Gastrocnemius medialis (tissue), 4 donors: ENCODE results near the gene RGL3. TPM values are rescaled to one million over a fixed set of nuclear protein-coding genes. Genes with fewer than 3 reads are reported as not detected.

Experiments
- ATAC-seq, 2 donors: fragments of 150-250 bp; one replicate each; pipeline ENCODE4 v1.9.1; 2016
- DNase-seq, 2 donors: peaks; one replicate each; pipeline ENCODE4 v3.0.0-alpha.2; 2019
- H3K27ac ChIP-seq, 4 donors: fragments of 200-600 bp; sonication (generic); 1 replicate in 1 of 4; 2 replicates in 3 of 4; pipeline ENCODE4 v1.5.1; 2016 to 2018; ENCODE audit warnings: mild to moderate bottlenecking in 2 of 4, moderate library complexity in 1 of 4
- H3K27me3 ChIP-seq, 3 donors: fragments of 200-600 bp; sonication (generic) in 2 of 3; 1 replicate in 1 of 3; 2 replicates in 2 of 3; pipeline versions ENCODE4 v1.5.1 to v1.6.0; 2016 to 2019; ENCODE audit warnings: mild to moderate bottlenecking in 1 of 3, moderate library complexity in 1 of 3
- H3K36me3 ChIP-seq, 2 donors: fragments of 200-600 bp; sonication (generic) in 1 of 2; one replicate each; pipeline ENCODE4 v1.5.1; 2017 to 2018
- H3K4me1 ChIP-seq, 2 donors: fragments of 200-600 bp; sonication (generic) in 1 of 2; one replicate each; pipeline ENCODE4 v1.5.1; 2016 to 2017; ENCODE audit warnings: mild to moderate bottlenecking in 2 of 2
- H3K4me3 ChIP-seq, 4 donors: fragments of 200-600 bp; sonication (generic) in 3 of 4; 1 replicate in 1 of 4; 2 replicates in 3 of 4; pipeline ENCODE4 v1.5.1; 2016 to 2019; ENCODE audit warnings: mild to moderate bottlenecking in 2 of 4
- H3K9me3 ChIP-seq, 3 donors: fragments of 200-600 bp; sonication (generic) in 2 of 3; 1 replicate in 1 of 3; 2 replicates in 2 of 3; pipeline ENCODE4 v1.5.1; 2016 to 2019
- POLR2A ChIP-seq, 2 donors: fragments of 450-650 bp; IDR thresholded peaks; one replicate each; pipeline ENCODE4 v1.6.1; 2017; ENCODE audit warnings: antibody characterized with exemption in 2 of 2, mild to moderate bottlenecking in 2 of 2, moderate library complexity in 2 of 2
- in situ Hi-C, 4 donors: fragments of 200-750 bp; cut with MboI; loops; one replicate each; pipeline versions ENCODE4 v1.15.0 to v1.8.0; 2017; ENCODE audit warnings: low sequenced_read_pairs in 4 of 4
- intact Hi-C: fragments of 100-400 bp; cut with DNase I; formaldehyde crosslinking; loops from one replicate; pipeline ENCODE4 v1.15.1; 2023; ENCODE audit warnings: low total_unique reads
- total RNA-seq, 4 donors: library from RNA; depleted of rRNA; stranded (reverse); fragments of >200 nt; gene quantifications; one replicate each; pipeline versions ENCODE4 v1.1.0 to v1.2.3, GENCODE V29; 2016
- TF ChIP-seq, protein P1 (sequence below), 5 experiments: fragments of 450-650 bp in 3 of 5; fragments of 200-600 bp in 2 of 5; sonication (generic) in 2 of 5; IDR thresholded peaks in 4 of 5; conservative IDR thresholded peaks in 1 of 5; 1 replicate in 4 of 5; 2 replicates in 1 of 5; pipeline ENCODE4 v1.5.1; 2016 to 2019; ENCODE audit warnings: antibody characterized with exemption in 5 of 5, mild to moderate bottlenecking in 3 of 5, moderate library complexity in 3 of 5

Gene RGL3
- total RNA-seq, 4 donors from 2014 or later: 0.33 to 7.0 (median 1.3) TPM

DNA sequence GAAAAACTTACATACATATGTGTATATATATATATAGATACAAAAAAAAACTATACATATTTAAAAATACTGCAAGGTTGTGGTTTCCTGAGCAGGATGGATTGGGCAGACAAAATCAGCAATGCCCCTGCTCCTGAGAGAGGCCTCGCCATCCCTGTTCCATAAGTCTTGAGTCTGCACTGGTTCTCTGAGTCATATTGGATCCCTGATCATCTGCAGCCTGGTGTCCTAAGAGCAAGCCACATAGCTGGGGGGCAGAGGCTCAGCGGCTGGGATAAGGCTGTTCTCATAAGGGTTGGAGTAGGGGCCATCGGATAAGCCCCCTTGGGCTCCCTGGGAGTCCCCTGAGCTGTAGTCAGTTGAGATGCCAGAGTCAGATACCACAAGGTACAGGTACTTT lies 41.4 kb downstream of the RGL3 start:
- Histone ChIP-seq H3K4me3 (no peak overlapping the region), H3K36me3 (no peaks in the 10 kb centered on the region), H3K9me3 (no peaks in the 10 kb centered on the region), H3K4me1 (peaks cover 36 to 40% of the 10 kb centered on the region in 2 donors), H3K27me3 (peaks cover 10 to 14% (median 12%) of the 10 kb centered on the region in 3 donors), H3K27ac (peak overlapping the region in 2 of 4 donors; percentile 19 to 34)
- ATAC-seq: no peak
- intact Hi-C loops (loop anchor here (10.0 kb wide), 3 partner anchors 83 to 983 kb away; partner anchors contain the start of genes TSPAN16 and ZNF653), in situ Hi-C loops (loop anchor here in 2 of 4 donors (5.0 to 25.0 kb wide), 2 partner anchors 60 to 210 kb away; partner anchors contain the start of genes ACP5 (in 1 of the 2), ODAD3 (in 1 of the 2), PRKCSH (in 1 of the 2) and ZNF627 (in 1 of the 2))
- no peak for DNase-seq
- TF ChIP-seq, protein P1, sequence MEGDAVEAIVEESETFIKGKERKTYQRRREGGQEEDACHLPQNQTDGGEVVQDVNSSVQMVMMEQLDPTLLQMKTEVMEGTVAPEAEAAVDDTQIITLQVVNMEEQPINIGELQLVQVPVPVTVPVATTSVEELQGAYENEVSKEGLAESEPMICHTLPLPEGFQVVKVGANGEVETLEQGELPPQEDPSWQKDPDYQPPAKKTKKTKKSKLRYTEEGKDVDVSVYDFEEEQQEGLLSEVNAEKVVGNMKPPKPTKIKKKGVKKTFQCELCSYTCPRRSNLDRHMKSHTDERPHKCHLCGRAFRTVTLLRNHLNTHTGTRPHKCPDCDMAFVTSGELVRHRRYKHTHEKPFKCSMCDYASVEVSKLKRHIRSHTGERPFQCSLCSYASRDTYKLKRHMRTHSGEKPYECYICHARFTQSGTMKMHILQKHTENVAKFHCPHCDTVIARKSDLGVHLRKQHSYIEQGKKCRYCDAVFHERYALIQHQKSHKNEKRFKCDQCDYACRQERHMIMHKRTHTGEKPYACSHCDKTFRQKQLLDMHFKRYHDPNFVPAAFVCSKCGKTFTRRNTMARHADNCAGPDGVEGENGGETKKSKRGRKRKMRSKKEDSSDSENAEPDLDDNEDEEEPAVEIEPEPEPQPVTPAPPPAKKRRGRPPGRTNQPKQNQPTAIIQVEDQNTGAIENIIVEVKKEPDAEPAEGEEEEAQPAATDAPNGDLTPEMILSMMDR (IDR thresholded peaks at IDR 0.05 in 4 of 5, conservative IDR thresholded peaks at IDR 0.05 in 1 of 5): no peak
- TF ChIP-seq POLR2A (IDR thresholded peaks at IDR 0.05): no peak

- peak overlapping the region; percentile 8 to 94 (median 36) for H3K27ac ChIP-seq
- H3K27me3 ChIP-seq: peaks cover 5 to 9% (median 7%) of the 10 kb centered on the region in 3 donors
- no peaks in the 10 kb centered on the region for H3K9me3 ChIP-seq
- intact Hi-C loops: loop anchor here (10.0 kb wide), 3 partner anchors 82 to 982 kb away; partner anchors contain the start of genes TSPAN16 and ZNF653
- H3K4me1 ChIP-seq: peaks cover 36 to 40% of the 10 kb centered on the region in 2 donors
- DNase-seq (peak in 1 of 2 donors; percentile 25), ATAC-seq (no peak)
- TF ChIP-seq, protein P1 (IDR thresholded peaks at IDR 0.05 in 4 of 5, conservative IDR thresholded peaks at IDR 0.05 in 1 of 5): no peak
- TF ChIP-seq POLR2A (IDR thresholded peaks at IDR 0.05): no peak
- no peaks in the 10 kb centered on the region for H3K36me3 ChIP-seq
- H3K4me3 ChIP-seq: no peak overlapping the region
- in situ Hi-C loops: loop anchor here in 2 of 4 donors (5.0 to 25.0 kb wide), 2 partner anchors 60 to 210 kb away; partner anchors contain the start of genes ACP5 (in 1 of the 2), ODAD3 (in 1 of the 2), PRKCSH (in 1 of the 2) and ZNF627 (in 1 of the 2)
Observed at GRCh38 chr19:11377237-11377636, 41.9 kb downstream of the RGL3 start.

GRCh38 chr19:11375143-11375948 lies 43.8 kb downstream of the RGL3 start:
- intact Hi-C loops: loop anchor here (10.0 kb wide), 3 partner anchors 81 to 981 kb away; partner anchors contain the start of genes TSPAN16 and ZNF653
- in situ Hi-C loops: loop anchor here in 2 of 4 donors (5.0 to 25.0 kb wide), 2 partner anchors 62 to 212 kb away; partner anchors contain the start of genes ACP5 (in 1 of the 2), ODAD3 (in 1 of the 2), PRKCSH (in 1 of the 2) and ZNF627 (in 1 of the 2)
- peak; percentile 42 to 68 for TF ChIP-seq POLR2A (IDR thresholded peaks at IDR 0.05)
- TF ChIP-seq, protein P1 (IDR thresholded peaks at IDR 0.05 in 4 of 5, conservative IDR thresholded peaks at IDR 0.05 in 1 of 5): no peak
- ATAC-seq (no peak), DNase-seq (peak in 1 of 2 donors; percentile 42)
- H3K27me3 ChIP-seq: no peaks in the 10 kb centered on the region
- H3K9me3 ChIP-seq: no peaks in the 10 kb centered on the region
- no peaks in the 10 kb centered on the region for H3K36me3 ChIP-seq
- H3K4me1 ChIP-seq: peaks cover 28% of the 10 kb centered on the region in 2 donors
- H3K4me3 ChIP-seq: peak overlapping the region; percentile 44 to 79 (median 73)
- peak overlapping the region; percentile 93 to 97 (median 94) for H3K27ac ChIP-seq

DNA sequence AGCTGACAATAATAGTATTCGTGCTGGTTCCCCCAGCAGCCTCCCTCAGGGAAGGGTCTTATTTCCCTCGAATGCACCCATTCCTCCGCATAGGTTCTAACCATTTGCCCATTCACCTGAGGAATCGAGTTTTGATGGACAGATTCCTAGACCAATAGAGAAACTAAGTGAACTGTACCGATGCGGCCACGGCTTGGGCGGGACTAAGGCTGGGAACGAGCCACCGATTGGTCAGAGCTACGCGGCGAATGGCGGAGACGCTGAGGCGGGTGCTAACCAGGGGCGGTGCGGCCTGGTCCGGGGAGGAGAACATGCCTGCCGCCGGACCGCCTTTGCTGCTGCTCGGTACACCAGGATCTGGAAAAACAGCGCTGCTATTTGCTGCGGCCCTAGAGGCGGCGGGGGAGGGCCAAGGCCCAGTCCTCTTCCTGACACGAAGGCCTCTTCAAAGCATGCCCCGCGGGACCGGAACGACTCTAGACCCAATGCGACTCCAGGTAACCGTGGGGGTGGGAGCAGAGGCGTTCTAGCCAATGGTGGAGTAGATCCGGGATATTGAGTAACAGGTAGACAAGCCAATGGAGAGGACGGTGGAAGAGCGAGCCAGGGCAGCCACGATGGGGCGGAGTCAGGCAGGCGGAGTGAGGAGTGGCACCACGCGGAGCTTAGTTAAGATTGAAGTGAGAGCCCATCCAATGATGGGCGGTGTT lies 44.5 kb downstream of the RGL3 start, which contains the start of gene SWSAP1:
Gene SWSAP1, plus strand, starts transcription at position 234 of the 710 bp plus-strand sequence. Its CDS starts 15 bp downstream, at position 249.
- peak; percentile 99 for DNase-seq
- in situ Hi-C loops (loop anchor here in 2 of 4 donors (5.0 to 25.0 kb wide), 2 partner anchors 63 to 213 kb away; partner anchors contain the start of genes ACP5 (in 1 of the 2), ODAD3 (in 1 of the 2), PRKCSH (in 1 of the 2) and ZNF627 (in 1 of the 2)), intact Hi-C loops (loop anchor here (1.0 to 10.0 kb wide), 4 partner anchors 28 to 980 kb away; partner anchors contain the start of genes CCDC159, TMEM205, TSPAN16 and ZNF653)
- H3K9me3 ChIP-seq: no peaks in the 10 kb centered on the region
- peak within 1 kb of the TSS; percentile 93 to 97 (median 94) for H3K27ac ChIP-seq
- H3K27me3 ChIP-seq: no peaks in the 10 kb centered on the region
- TF ChIP-seq, protein P1 (IDR thresholded peaks at IDR 0.05 in 4 of 5, conservative IDR thresholded peaks at IDR 0.05 in 1 of 5): no peak
- TF ChIP-seq POLR2A (IDR thresholded peaks at IDR 0.05): peak in 1 of 2 donors; percentile 47
- peaks cover 22 to 24% of the 10 kb centered on the region in 2 donors for H3K4me1 ChIP-seq
- peak; percentile 97 to 98 for ATAC-seq
- peak within 1 kb of the TSS; percentile 73 to 84 (median 76) for H3K4me3 ChIP-seq
- H3K36me3 ChIP-seq: no peaks in the 10 kb centered on the region
